ENCODE results near the gene CRTAP.

DNA sequence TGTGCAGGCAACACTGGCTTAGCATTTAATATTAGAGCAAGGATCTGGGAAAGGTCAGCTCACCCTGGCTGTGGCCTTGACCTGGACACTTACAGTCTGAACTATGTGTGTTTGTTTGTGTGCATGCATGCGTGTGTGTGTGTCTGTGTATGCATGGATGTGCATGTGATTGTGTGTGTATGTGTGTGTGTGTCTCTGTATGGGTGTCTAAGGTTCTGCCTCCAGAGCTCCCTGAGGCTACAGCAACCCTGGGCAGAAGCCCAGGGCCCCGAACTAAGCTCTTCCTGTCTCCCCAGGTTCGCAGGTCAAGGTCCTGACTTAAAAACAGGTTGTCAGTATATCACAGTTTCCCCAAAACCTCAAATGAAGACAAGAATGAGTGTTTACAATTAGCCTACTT is 53.5 kb downstream of the CRTAP start:
- TF ChIP-seq, protein P1, sequence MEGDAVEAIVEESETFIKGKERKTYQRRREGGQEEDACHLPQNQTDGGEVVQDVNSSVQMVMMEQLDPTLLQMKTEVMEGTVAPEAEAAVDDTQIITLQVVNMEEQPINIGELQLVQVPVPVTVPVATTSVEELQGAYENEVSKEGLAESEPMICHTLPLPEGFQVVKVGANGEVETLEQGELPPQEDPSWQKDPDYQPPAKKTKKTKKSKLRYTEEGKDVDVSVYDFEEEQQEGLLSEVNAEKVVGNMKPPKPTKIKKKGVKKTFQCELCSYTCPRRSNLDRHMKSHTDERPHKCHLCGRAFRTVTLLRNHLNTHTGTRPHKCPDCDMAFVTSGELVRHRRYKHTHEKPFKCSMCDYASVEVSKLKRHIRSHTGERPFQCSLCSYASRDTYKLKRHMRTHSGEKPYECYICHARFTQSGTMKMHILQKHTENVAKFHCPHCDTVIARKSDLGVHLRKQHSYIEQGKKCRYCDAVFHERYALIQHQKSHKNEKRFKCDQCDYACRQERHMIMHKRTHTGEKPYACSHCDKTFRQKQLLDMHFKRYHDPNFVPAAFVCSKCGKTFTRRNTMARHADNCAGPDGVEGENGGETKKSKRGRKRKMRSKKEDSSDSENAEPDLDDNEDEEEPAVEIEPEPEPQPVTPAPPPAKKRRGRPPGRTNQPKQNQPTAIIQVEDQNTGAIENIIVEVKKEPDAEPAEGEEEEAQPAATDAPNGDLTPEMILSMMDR (IDR thresholded peaks at IDR 0.05) = no peak
- TF ChIP-seq POLR2A (IDR thresholded peaks at IDR 0.05) = no peak

Data from right lobe of liver (tissue), 4 donors.